A549 (cell line): ENCODE results near the gene OR10AD1. TPM values are rescaled to one million over a fixed set of nuclear protein-coding genes. Genes with fewer than 3 reads are reported as not detected.

Experiments
- ATAC-seq, 2 experiments: fragments of 200-7000 bp in 1 of 2; fragments of >200 bp in 1 of 2; cut with Nextera tagmentation in 1 of 2; cut with Tn5 transposase in 1 of 2; 3 replicates each; pipeline versions ENCODE4 v1.8.0 to v1.9.1; 2018 to 2020; ENCODE audit warnings: mild to moderate bottlenecking in 1 of 2, moderate library complexity in 1 of 2
- CTCF ChIA-PET: fragments of 300-600 bp; sonication (Branson Sonifier 250); formaldehyde crosslinking; extraction: SDS; loops from one replicate; lab custom pipeline; 2021; ENCODE audit warnings: antibody characterized with exemption, inconsistent platforms; lab: Yijun Ruan, JAX
- POLR2A ChIA-PET: fragments of 350-600 bp; formaldehyde crosslinking; extraction: SDS; loops from one replicate; lab custom pipeline; 2021; ENCODE audit warnings: antibody characterized with exemption, inconsistent platforms; lab: Yijun Ruan, JAX
- DNase-seq, 2 experiments: peaks; one replicate each; pipeline versions ENCODE4 v3.0.0 to v3.0.0-alpha.2; 2011 to 2016; ENCODE audit warnings: low read depth in 1 of 2, low spot score in 1 of 2
- FAIRE-seq: peaks from 2 replicates; lab custom pipeline; 2011; peaks lifted over from hg19 to GRCh38; lab: Jason Lieb, UNC
- H3K27ac ChIP-seq, 2 experiments: fragments of >200 bp; sonication (Bioruptor Twin); formaldehyde crosslinking; 3 replicates each; pipeline ENCODE4 v1.5.1; 2016 to 2017
- H3K4me1 ChIP-seq: fragments of >200 bp; sonication (Bioruptor Twin); formaldehyde crosslinking; 3 replicates; pipeline ENCODE4 v1.6.1; 2016
- H3K4me2 ChIP-seq: fragments of >200 bp; sonication (Bioruptor Twin); formaldehyde crosslinking; 3 replicates; pipeline ENCODE4 v1.6.1; 2016
- H3K4me3 ChIP-seq: fragments of >200 bp; sonication (Bioruptor Twin); formaldehyde crosslinking; 3 replicates; pipeline ENCODE4 v1.5.1; 2016
- H3K9me3 ChIP-seq: fragments of >200 bp; sonication (Bioruptor Twin); formaldehyde crosslinking; 3 replicates; pipeline ENCODE4 v1.6.1; 2016
- CTCF ChIP-seq: fragments of >200 bp; sonication (Bioruptor Twin); formaldehyde crosslinking; IDR thresholded peaks from 3 replicates; pipeline ENCODE4 v1.5.1; 2016
- FOSL2 ChIP-seq, 2 experiments: fragments of 450-650 bp in 1 of 2; fragments of >200 bp in 1 of 2; sonication (Bioruptor Twin) in 1 of 2; formaldehyde crosslinking; IDR thresholded peaks; 2 replicates each; pipeline versions ENCODE4 v1.5.0 to v1.6.1; 2016 to 2020; ENCODE audit warnings: mild to moderate bottlenecking in 1 of 2, moderate library complexity in 1 of 2
- HEYL ChIP-seq: fragments of 250-450 bp; sonication (Bioruptor Pico); IDR thresholded peaks from 2 replicates; pipeline ENCODE4 v1.8.0; 2021; ENCODE audit warnings: mild to moderate bottlenecking, moderate library complexity
- HOXA7 ChIP-seq: fragments of 250-450 bp; sonication (Bioruptor Pico); IDR thresholded peaks from 2 replicates; pipeline ENCODE4 v1.5.0; 2020; ENCODE audit warnings: mild to moderate bottlenecking, moderate library complexity
- HOXB13 ChIP-seq: fragments of 250-450 bp; sonication (Bioruptor Pico); IDR thresholded peaks from 2 replicates; pipeline ENCODE4 v1.5.0; 2020; ENCODE audit warnings: low read depth, mild to moderate bottlenecking, moderate library complexity
- HOXB5 ChIP-seq: fragments of 250-450 bp; sonication (Bioruptor Pico); IDR thresholded peaks from 2 replicates; pipeline ENCODE4 v1.5.0; 2020; ENCODE audit warnings: mild to moderate bottlenecking, moderate library complexity
- KDM1A ChIP-seq: fragments of 200-600 bp; sonication (generic); IDR thresholded peaks from 2 replicates; pipeline ENCODE4 v1.6.1; 2016; ENCODE audit warnings: low read depth, mild to moderate bottlenecking
- MAFK ChIP-seq: fragments of 450-650 bp; IDR thresholded peaks from 2 replicates; pipeline ENCODE4 v1.6.1; 2014; ENCODE audit not compliant: partially characterized antibody
- MAX ChIP-seq: IDR thresholded peaks from 2 replicates; pipeline ENCODE4 v1.6.1; 2012
- POLR2AphosphoS2 ChIP-seq: conservative IDR thresholded peaks from 2 replicates; pipeline ENCODE4 v1.6.1; 2012; ENCODE audit warnings: low read length, improper control_type of control experiment, inconsistent platforms
- RAD21 ChIP-seq, 2 experiments: fragments of >200 bp in 1 of 2; sonication (Bioruptor Twin) in 1 of 2; formaldehyde crosslinking in 1 of 2; IDR thresholded peaks in 1 of 2; conservative IDR thresholded peaks in 1 of 2; 2 replicates in 1 of 2; 3 replicates in 1 of 2; pipeline ENCODE4 v1.6.1; 2012 to 2018; ENCODE audit warnings: inconsistent platforms in 1 of 2
- RFX5 ChIP-seq: fragments of 450-650 bp; IDR thresholded peaks from 2 replicates; pipeline ENCODE4 v1.7.1; 2014; ENCODE audit warnings: antibody characterized with exemption, mild to moderate bottlenecking, moderate library complexity
- ZFP36 ChIP-seq: fragments of 450-650 bp; IDR thresholded peaks from 2 replicates; pipeline ENCODE4 v1.6.1; 2014; ENCODE audit warnings: borderline replicate concordance; ENCODE audit not compliant: partially characterized antibody
- WGBS: methylation state at CpG from one replicate; pipeline ENCODE4 v1.1.6; 2017; ENCODE audit errors: missing lambda C conversion rate; 5-methylcytosine and 5-hydroxymethylcytosine counted together
- polyA plus RNA-seq, 4 experiments: library from polyadenylated mRNA; depleted of rRNA in 3 of 4; stranded (reverse); fragments of >200 nt; fragmentation: RNase III in 1 of 4; extraction: RNeasy Plus Mini Kit Qiagen cat#74134 plus additional on column Dnase treatment in 1 of 4; gene quantifications; 2 replicates in 3 of 4; 3 replicates in 1 of 4; pipeline ENCODE4 v1.2.3, GENCODE V29; 2011 to 2017
- TF ChIP-seq, protein P1 (sequence below): fragments of >200 bp; sonication (Bioruptor Twin); formaldehyde crosslinking; IDR thresholded peaks from 3 replicates; pipeline ENCODE4 v1.6.1; 2016
- TF ChIP-seq, protein P2 (sequence below): fragments of 150-350 bp; IDR thresholded peaks from 2 replicates; pipeline ENCODE4 v1.6.1; 2014; ENCODE audit warnings: low read depth, mild to moderate bottlenecking, low read length
- TF ChIP-seq, protein P3 (sequence below): fragments of 250-450 bp; sonication (Bioruptor Pico); IDR thresholded peaks from 2 replicates; pipeline ENCODE4 v1.5.0; 2021; ENCODE audit warnings: mild to moderate bottlenecking, moderate library complexity, borderline replicate concordance

Gene OR10AD1
- polyA plus RNA-seq, 2 of the 4 experiments (the other 2 are of a cell fraction): not detected

DNA sequence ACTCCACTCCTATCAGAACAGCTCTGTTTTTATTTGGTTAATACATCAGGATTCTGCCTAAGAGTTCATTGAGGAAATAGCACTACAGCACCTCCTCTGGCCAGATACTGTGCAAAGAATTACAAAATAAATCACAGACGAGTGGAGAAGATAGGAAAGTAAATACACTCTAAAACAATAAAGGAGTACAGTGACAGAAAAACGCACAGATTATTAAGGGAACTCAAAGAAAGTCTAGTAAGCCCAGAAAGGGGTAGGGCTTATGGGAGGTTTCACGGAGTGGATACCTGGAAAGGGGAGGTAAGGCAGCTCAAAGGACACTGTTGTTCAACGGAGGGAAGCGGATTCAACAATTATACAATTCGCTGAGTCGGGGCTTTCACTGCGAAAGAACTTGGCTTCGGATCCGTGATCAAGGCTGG, 5.5 kb downstream of the OR10AD1 start:
- ATAC-seq: peak; percentile 70
- POLR2A ChIA-PET: interaction anchor here (0.6 to 2.6 kb wide), 7 partner anchors 8 to 422 kb away, joined by 3 to 10 read pairs (median 3); partner anchors contain the start of genes ASB8, SENP1, TMEM106C and VDR
- Histone ChIP-seq H3K9me3 (no peaks in the 10 kb centered on the region), H3K4me1 (peaks cover 52% of the 10 kb centered on the region), H3K4me3 (peak overlapping the region; percentile 66), H3K4me2 (peak overlapping the region; percentile 87), H3K27ac (peak overlapping the region; percentile 58 to 93)
- DNase-seq: peak; percentile 51 to 70
- TF ChIP-seq CTCF (peak; percentile 58), RFX5 (0 out of 2 replicates have a peak, but pooled peaks have one; percentile 16), RAD21 (conservative IDR thresholded peaks at IDR 0.05 in 1 of 2, IDR thresholded peaks at IDR 0.05 in 1 of 2) (peak in 1 of 2 experiments; percentile 36; a peak in 2 of 5 replicates), MAFK (peak; percentile 96)
- TF ChIP-seq, protein P1, sequence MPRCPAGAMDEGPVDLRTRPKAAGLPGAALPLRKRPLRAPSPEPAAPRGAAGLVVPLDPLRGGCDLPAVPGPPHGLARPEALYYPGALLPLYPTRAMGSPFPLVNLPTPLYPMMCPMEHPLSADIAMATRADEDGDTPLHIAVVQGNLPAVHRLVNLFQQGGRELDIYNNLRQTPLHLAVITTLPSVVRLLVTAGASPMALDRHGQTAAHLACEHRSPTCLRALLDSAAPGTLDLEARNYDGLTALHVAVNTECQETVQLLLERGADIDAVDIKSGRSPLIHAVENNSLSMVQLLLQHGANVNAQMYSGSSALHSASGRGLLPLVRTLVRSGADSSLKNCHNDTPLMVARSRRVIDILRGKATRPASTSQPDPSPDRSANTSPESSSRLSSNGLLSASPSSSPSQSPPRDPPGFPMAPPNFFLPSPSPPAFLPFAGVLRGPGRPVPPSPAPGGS: no peak
- FAIRE-seq: no peak
- under 1% methylated on average over 10 of the region's 10 CpGs for WGBS
- CTCF ChIA-PET: interaction anchor here (0.7 to 5.8 kb wide), 13 partner anchors 8 to 482 kb away, joined by 3 to 63 read pairs (median 4); partner anchors contain the start of genes CCDC184 and PFKM

DNA sequence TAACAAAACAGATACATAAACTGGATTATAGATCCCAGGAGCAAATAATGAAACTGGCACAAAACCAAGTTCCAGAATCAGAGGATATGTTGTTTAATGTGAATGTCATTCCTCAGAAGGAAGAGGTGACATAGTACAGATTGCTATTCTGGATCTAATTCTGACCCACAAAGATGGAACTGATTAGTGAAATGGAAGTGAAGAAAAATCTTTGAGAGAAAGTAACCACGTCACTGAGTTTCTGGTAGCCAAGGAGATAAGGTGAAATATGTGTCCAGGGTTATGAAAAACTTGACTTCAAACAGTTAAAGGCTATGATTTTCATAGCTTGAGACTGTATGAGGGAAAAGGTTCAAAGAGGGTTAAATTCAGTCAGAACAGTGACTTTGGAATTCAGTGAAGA, 8.3 kb downstream of the OR10AD1 start:
- DNase-seq: no peak
- POLR2A ChIA-PET: no interaction called here
- TF ChIP-seq KDM1A: no peak
- TF ChIP-seq HEYL (CRISPR knock-in tag): no peak
- no peak for TF ChIP-seq HOXB13
- TF ChIP-seq FOSL2 (IDR thresholded peaks at IDR 0.05): no peak
- no peak for TF ChIP-seq FOSL2 (CRISPR knock-in tag; IDR thresholded peaks at IDR 0.05)
- no peak for TF ChIP-seq POLR2AphosphoS2
- TF ChIP-seq, protein P2, sequence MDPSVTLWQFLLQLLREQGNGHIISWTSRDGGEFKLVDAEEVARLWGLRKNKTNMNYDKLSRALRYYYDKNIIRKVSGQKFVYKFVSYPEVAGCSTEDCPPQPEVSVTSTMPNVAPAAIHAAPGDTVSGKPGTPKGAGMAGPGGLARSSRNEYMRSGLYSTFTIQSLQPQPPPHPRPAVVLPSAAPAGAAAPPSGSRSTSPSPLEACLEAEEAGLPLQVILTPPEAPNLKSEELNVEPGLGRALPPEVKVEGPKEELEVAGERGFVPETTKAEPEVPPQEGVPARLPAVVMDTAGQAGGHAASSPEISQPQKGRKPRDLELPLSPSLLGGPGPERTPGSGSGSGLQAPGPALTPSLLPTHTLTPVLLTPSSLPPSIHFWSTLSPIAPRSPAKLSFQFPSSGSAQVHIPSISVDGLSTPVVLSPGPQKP: no peak
- no peak for TF ChIP-seq ZFP36
- TF ChIP-seq, protein P3, sequence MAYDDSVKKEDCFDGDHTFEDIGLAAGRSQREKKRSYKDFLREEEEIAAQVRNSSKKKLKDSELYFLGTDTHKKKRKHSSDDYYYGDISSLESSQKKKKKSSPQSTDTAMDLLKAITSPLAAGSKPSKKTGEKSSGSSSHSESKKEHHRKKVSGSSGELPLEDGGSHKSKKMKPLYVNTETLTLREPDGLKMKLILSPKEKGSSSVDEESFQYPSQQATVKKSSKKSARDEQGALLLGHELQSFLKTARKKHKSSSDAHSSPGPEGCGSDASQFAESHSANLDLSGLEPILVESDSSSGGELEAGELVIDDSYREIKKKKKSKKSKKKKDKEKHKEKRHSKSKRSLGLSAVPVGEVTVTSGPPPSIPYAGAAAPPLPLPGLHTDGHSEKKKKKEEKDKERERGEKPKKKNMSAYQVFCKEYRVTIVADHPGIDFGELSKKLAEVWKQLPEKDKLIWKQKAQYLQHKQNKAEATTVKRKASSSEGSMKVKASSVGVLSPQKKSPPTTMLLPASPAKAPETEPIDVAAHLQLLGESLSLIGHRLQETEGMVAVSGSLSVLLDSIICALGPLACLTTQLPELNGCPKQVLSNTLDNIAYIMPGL (CRISPR knock-in tag): no peak
- no peak for TF ChIP-seq HOXA7 (CRISPR knock-in tag)
- TF ChIP-seq HOXB5 (CRISPR knock-in tag): no peak
- TF ChIP-seq MAX: no peak
- TF ChIP-seq, all 56 proteins: peak for 0
- no peak overlapping the region for H3K4me2 ChIP-seq
- CTCF ChIA-PET: interaction anchor here (5.8 kb wide), 1 partner anchor 10 kb away, joined by 63 read pairs; the partner anchor contains the start of gene CCDC184
- WGBS: 74% methylated on average over 1 of the region's 1 CpG
- ATAC-seq: no peak
- H3K9me3 ChIP-seq: no peaks in the 10 kb centered on the region
- H3K4me1 ChIP-seq: peaks cover 45% of the 10 kb centered on the region
- no peak for FAIRE-seq
- no peak overlapping the region for H3K27ac ChIP-seq
- no peak overlapping the region for H3K4me3 ChIP-seq
